Fibroblast of pulmonary artery (primary cell): ENCODE measurements around the gene IQCM.

ENCODE experiments used
- DNase-seq: peaks from one replicate; pipeline ENCODE4 v3.0.0-alpha.2; 2010; ENCODE audit warnings: low read depth
- H3K4me3 ChIP-seq: replicated peaks from 2 replicates; pipeline ENCODE4 v1.5.1; 2011; ENCODE audit warnings: low read depth, mild to moderate bottlenecking, control low read depth, low read length, moderate library complexity
- TF ChIP-seq, protein P1 (sequence below): IDR thresholded peaks from 2 replicates; pipeline ENCODE4 v1.5.1; 2011; ENCODE audit warnings: mild to moderate bottlenecking, control low read depth, low read length, inconsistent platforms; ENCODE audit errors: missing control alignments

Gene IQCM

DNA sequence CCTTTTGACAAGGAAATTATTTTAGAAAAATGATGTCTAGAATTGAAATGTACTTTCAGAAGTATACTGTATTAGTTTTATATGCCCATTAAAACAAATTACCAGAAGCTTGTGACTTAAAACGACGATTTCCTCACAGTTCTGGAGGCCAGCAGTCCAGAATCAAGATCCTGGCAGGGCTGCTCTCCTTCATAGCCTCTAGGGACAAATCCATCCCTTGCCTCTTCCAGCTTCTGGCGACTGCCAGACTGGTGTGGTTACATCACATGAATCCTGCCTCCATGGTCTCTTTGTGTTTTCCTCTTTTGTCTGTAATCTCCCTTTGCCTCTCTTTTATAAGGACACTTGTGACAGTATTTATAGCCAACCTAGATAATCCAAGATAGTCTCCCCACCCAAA is 97.1 kb downstream of the IQCM start:
- no peak for DNase-seq
- TF ChIP-seq, protein P1, sequence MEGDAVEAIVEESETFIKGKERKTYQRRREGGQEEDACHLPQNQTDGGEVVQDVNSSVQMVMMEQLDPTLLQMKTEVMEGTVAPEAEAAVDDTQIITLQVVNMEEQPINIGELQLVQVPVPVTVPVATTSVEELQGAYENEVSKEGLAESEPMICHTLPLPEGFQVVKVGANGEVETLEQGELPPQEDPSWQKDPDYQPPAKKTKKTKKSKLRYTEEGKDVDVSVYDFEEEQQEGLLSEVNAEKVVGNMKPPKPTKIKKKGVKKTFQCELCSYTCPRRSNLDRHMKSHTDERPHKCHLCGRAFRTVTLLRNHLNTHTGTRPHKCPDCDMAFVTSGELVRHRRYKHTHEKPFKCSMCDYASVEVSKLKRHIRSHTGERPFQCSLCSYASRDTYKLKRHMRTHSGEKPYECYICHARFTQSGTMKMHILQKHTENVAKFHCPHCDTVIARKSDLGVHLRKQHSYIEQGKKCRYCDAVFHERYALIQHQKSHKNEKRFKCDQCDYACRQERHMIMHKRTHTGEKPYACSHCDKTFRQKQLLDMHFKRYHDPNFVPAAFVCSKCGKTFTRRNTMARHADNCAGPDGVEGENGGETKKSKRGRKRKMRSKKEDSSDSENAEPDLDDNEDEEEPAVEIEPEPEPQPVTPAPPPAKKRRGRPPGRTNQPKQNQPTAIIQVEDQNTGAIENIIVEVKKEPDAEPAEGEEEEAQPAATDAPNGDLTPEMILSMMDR, result no peak
- no peak overlapping the region for H3K4me3 ChIP-seq

DNA sequence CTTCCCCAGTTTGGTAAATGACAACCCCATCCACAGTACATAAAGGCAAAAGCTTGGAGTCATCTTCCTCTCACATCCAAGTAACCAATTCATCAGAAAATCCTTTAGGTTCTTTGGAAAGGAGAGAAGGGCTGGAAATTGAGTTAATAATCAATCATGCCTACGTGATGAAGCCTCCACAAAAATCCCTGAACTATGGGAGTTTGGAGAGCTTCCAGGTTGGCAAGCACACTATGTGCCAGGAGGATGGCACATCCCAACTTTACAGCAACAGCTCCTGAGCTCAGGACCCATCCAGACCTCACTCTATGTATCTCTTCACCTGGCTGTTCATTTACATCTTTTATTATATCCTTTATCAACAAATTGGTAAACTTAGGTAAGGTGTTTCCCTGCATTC is 98.9 kb downstream of the IQCM start:
- DNase-seq, result no peak
- TF ChIP-seq, protein P1, result no peak
- H3K4me3 ChIP-seq, result no peak overlapping the region

DNA sequence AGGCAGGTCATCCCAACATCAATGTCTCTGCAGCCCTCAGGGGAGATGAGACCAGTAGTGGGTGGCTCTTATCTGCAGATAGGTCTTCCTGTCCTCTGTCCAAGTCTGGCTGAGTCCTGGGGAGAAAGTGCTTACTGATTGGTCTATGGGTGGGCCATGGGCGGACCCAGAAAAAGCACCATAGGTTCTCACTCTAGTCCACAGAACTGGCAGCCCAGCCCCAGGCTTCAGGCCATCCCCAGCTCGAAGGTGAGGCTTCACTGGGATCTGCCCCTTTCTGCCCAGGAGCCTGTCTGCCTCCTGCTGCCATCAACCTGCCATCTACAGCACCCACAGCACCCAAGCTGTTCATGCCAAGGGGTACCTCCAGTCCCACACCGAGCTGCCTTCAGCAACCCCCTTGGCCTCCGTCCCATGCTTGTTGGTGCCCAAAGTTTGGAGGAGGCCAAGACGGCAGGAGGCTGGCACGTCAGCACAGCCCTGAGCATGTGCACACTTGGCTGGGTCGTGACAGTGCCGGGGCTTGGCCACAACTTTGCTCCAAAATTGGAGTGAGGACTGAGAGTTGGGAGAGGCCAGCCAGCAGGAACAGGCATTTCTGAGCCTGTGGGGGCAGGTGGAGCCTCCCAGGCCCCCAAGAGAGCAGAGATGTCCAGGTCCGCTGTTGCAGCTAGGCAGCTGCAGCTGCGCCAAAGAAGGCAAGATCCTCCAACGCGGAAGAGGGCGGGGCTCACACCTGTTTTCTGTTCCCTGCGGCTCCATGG is 99.6 kb downstream of the IQCM start:
- TF ChIP-seq, protein P1, result no peak
- no peak overlapping the region for H3K4me3 ChIP-seq
- no peak for DNase-seq

DNA sequence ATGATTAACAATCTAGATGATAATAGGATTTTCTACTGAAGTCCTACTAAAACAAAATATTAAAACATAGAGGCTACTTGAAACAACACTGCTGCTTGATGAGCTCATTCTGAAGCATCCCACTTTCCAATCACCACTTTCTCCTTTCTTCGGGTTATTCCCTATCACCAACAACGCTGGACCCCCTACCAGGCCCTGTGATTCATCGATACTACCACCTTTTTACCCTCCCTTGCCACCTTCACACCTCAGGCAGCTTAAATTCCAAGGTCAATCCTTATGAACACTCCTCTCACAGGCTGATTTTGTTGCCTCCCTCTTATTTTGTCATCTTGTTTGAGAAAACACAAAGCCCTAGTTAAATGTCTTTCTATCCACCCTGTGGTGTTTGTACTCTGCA is 102.6 kb downstream of the IQCM start:
- no peak for DNase-seq
- no peak overlapping the region for H3K4me3 ChIP-seq
- TF ChIP-seq, protein P1, result no peak

DNA sequence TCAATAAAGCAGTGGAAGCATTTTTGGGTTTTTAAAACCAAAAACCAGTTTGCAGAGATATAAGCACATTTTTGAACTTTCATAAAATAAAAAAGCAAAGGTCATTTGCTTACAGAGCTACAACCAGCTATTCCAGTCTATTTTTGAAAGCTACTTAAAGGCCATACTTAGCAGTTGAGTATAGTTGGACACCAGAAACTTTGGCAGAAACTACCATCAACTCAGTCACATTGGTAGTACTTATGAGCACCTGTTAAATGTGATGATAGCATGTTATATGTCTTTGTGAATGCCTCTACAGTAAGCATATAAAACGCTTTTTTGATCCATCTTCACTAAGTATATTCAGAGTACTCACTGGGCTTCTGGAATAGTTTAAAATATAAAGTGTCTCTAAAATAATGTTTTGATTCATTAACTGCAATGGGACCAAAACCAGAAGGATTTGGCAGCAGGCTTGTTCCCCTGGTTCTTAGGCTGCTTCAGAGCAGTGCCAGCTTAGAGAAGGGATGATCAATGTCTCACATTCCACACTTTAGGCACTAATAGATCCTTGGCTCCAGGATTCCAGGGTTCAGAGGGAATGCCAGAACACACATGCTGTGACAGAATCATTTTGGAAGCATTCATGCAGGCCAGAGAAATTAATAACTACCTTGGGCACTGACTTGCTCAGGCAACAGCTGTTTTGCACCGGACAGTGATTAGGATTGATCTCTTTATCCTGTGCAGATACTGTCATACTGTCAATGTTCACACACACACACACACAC is 103.9 kb downstream of the IQCM start:
- TF ChIP-seq, protein P1, result no peak
- no peak overlapping the region for H3K4me3 ChIP-seq
- no peak for DNase-seq

DNA sequence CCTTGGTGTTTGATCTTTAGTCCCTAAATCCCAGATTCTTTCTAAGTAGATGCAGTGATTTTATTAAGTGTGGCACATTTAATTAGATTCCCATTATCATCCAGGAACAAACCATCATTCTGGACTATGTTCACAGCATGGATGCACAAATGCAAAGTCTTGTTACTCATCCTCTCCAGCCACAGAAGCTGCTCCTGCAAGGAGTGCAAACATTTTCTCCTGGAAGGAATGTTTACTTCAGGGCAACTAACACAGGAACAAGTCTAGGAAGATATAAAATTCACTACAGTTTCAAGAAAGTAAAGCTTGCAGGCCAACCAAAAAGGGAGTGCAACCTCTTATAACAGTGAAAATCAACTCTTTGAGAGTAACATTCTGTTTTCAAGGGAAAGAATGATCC is 106.0 kb downstream of the IQCM start:
- TF ChIP-seq, protein P1, result no peak
- no peak for DNase-seq
- H3K4me3 ChIP-seq, result no peak overlapping the region
